SK-N-MC (cell line): Measurements from ENCODE around the gene DEPDC1B.
"Not testable (repeated sequence)": the region's sequence is repeated elsewhere in the genome, so short reads cannot be mapped to it uniquely, and the experiment has no call there.

ENCODE experiments used
- DNase-seq: peaks from one replicate; pipeline ENCODE4 v3.0.0-alpha.2; 2011; ENCODE audit warnings: low read depth, low spot score
- H3K27ac ChIP-seq: fragments of 200-600 bp; sonication (generic); 2 replicates; pipeline ENCODE4 v1.5.1; 2016; ENCODE audit warnings: mixed run types
- H3K36me3 ChIP-seq: fragments of 200-600 bp; sonication (generic); 2 replicates; pipeline ENCODE4 v1.6.1; 2017; ENCODE audit warnings: antibody characterized with exemption, low read length, mixed read lengths; ENCODE audit not compliant: insufficient read depth
- H3K4me3 ChIP-seq: fragments of 200-600 bp; sonication (generic); 2 replicates; pipeline ENCODE4 v1.5.1; 2016
- H3K9ac ChIP-seq: fragments of 200-600 bp; sonication (generic); 2 replicates; pipeline ENCODE4 v1.8.0; 2017; ENCODE audit warnings: mixed run types, mixed read lengths; ENCODE audit not compliant: insufficient read length
- H3K9me3 ChIP-seq: fragments of 200-600 bp; sonication (generic); 2 replicates; pipeline ENCODE4 v1.6.1; 2017; ENCODE audit warnings: low read depth, mild to moderate bottlenecking, antibody characterized with exemption, low read length, moderate library complexity, mixed read lengths
- EZH2 ChIP-seq: fragments of 200-600 bp; sonication (generic); IDR thresholded peaks from one replicate; pipeline ENCODE4 v1.6.1; 2017; ENCODE audit warnings: antibody characterized with exemption
- FOXP2 ChIP-seq: optimal IDR thresholded peaks from 2 replicates; pipeline ENCODE3; 2011; ENCODE audit warnings: mild to moderate bottlenecking, moderate library complexity; ENCODE audit not compliant: insufficient read depth; ENCODE audit errors: extremely low read length, control extremely low read depth
- POLR2AphosphoS5 ChIP-seq: IDR thresholded peaks from 2 replicates; pipeline ENCODE4 v1.6.1; 2012; ENCODE audit warnings: mild to moderate bottlenecking, low read depth, low read length, borderline replicate concordance

Gene DEPDC1B, protein sequence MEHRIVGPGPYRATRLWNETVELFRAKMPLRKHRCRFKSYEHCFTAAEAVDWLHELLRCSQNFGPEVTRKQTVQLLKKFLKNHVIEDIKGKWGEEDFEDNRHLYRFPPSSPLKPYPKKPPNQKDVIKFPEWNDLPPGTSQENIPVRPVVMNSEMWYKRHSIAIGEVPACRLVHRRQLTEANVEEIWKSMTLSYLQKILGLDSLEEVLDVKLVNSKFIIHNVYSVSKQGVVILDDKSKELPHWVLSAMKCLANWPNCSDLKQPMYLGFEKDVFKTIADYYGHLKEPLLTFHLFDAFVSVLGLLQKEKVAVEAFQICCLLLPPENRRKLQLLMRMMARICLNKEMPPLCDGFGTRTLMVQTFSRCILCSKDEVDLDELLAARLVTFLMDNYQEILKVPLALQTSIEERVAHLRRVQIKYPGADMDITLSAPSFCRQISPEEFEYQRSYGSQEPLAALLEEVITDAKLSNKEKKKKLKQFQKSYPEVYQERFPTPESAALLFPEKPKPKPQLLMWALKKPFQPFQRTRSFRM

DNA sequence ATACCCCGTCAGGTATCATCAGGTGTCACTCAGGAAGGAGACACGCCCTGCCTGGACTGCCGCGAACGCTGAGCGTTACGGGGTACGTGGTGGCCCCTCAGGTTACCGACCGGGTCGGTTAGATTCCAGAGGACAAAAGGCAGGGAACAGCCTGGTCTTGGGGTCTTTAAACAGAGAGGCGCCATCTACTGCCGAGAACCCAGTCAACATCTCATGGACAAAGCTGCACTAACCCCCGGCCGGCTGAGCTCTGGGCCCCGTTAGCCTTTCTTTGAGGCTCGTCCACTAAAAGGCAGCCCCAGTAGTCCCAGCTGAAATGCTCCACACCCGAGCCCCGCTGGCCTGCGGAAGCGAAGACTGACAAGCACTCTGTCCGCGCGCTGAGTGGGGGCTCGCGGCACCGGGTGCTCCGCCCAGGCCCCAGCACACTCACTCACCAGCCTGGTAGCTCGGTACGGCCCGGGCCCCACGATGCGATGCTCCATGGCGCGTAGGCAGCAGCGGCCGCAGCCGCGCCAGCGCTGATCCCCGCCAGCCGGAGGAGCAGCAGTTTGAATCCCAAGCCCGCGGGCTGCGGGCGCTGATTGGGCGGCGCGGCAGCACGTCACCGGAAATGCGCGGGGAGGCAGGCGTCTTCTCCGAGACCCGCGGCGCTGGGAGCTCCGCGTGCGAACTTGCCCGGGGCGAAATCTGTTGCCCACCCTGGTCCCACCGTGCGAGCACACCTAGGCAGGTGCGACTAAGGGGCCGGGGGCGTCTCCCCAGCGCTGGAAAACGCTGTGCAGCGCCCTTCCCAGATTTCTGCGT lies at the start of gene DEPDC1B:
Gene DEPDC1B, minus strand, starts transcription at position 558 of the 807 bp plus-strand sequence. Its CDS starts 73 bp downstream, at position 485.
- Histone ChIP-seq H3K36me3 (peaks cover 18% of the 10 kb centered on the region), H3K27ac (peak within 1 kb of the TSS; percentile 88), H3K4me3 (peak within 1 kb of the TSS; percentile 100), H3K9me3 (no peaks in the 10 kb centered on the region), H3K9ac (peak within 1 kb of the TSS; percentile 98)
- peak; percentile 45 for DNase-seq
- TF ChIP-seq EZH2 (no peak), FOXP2 (peak; percentile 89), POLR2AphosphoS5 (peak; percentile 95)

DNA sequence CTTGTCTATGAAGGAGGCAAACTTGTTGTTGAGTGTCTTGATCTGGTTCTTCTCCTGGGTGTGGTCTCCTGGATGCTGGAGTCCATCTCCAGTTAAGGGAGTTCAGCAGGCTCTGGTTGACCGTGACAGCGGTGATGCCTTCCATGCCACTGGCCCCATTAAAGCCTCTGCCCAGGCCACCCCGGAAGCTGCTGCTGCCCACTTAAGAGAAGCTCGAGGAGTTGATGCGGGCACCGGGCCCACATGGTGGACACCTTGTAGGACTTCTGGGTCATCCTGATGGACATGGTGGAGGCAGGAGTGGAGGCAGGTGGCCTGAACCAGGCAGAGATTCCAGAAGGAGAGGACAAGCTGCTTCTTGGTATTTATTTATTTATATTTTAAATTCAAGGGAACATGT lies 44.7 kb upstream of the DEPDC1B start:
- no peak for DNase-seq
- H3K27ac ChIP-seq, result no peak overlapping the region
- H3K4me3 ChIP-seq, result no peak overlapping the region
- TF ChIP-seq FOXP2, result no peak
- TF ChIP-seq EZH2, result no peak
- no peak for TF ChIP-seq POLR2AphosphoS5
- no peak overlapping the region for H3K9ac ChIP-seq
- no peaks in the 10 kb centered on the region for H3K36me3 ChIP-seq
- 0 out of 2 replicates have a peak, but pooled peaks cover 2% of the 10 kb centered on the region for H3K9me3 ChIP-seq

DNA sequence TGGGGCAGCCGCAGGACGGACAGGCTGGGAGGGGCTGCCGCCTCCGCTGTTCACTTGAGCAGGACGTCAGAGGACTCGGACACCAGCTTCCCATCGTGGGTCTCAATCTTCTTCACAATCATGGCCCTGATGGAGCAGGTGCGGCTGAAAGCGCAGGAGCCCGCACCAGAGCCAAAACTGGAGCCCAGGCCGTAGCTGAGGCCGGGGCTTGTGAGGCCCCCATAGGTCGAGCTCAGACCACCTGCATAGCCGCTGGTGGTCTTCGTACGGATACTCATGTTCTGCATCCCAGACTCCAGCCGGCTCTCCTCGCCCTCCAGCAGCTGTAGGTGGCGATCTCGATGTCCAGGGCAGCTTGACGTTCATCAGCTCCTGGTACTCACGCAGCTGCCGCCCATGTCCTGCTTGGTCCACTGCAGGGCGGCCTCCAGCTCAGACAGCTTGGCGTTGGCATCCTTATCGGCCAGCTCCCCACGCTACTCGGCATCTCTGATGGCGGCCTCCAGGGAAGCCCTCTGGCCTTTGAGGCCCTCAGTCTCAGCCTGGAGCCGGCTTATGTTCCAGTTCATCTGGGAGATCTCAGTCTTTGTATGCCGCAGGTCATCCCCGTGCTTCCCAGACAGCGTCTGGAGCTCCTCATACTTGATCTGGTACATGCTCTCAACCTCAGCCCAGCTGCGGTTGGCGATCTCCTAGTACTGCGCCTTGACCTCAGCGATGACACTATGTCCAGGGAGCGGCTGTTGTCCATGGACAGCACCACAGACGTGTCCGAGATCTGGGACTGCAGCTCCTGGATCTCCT lies 43.7 kb upstream of the DEPDC1B start:
- no peak for TF ChIP-seq EZH2
- no peak for TF ChIP-seq POLR2AphosphoS5
- no peak for TF ChIP-seq FOXP2
- Histone ChIP-seq H3K36me3 (no peaks in the 10 kb centered on the region), H3K4me3 (no peak overlapping the region), H3K9ac (no peak overlapping the region), H3K27ac (no peak overlapping the region), H3K9me3 (0 out of 2 replicates have a peak, but pooled peaks cover 2% of the 10 kb centered on the region)
- no peak for DNase-seq

DNA sequence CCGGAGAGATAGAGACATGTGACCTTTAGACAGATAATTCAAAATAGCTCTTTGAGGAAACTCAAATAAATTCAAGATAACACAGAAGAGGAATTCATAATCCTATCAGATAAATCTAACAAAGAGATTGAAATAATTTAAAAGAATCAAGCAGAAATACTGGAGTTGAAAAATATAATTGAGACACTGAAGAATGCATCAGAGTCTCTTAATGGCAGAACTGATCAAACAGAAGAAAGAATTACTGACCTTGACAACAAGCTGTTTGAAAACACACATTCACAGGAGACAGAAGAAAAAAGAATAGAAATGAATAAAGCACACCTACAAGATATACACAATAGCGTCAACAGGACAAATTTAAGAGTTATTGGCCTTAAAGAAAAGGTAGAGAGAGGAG lies 40.4 kb upstream of the DEPDC1B start:
- H3K9me3 ChIP-seq, result 0 out of 2 replicates have a peak, but pooled peaks cover 2% of the 10 kb centered on the region
- no peaks in the 10 kb centered on the region for H3K36me3 ChIP-seq
- H3K4me3 ChIP-seq, result no peak overlapping the region
- no peak overlapping the region for H3K27ac ChIP-seq
- TF ChIP-seq POLR2AphosphoS5 (no peak), EZH2 (no peak), FOXP2 (no peak)
- H3K9ac ChIP-seq, result no peak overlapping the region
- DNase-seq, result no peak

DNA sequence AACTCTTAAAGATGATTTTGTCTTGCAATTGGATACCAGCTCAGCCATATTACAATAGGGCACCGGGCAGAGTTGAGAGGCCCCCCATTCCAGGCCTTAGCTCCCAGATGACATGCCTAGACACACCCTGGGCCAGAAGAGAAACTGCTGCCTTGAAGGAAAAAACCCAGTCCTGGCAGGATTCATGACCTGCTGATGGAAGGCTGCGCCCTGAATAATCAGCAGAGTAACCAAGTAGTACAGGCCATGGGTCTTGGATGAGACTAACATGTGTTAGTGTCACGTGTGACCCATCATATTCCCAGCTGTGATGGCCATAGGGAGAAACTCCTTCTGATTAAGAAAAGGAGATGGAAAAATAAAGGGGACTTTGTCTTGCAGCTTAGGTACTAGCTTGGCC lies 39.0 kb upstream of the DEPDC1B start:
- TF ChIP-seq POLR2AphosphoS5 (no peak), FOXP2 (no peak), EZH2 (no peak)
- H3K36me3 ChIP-seq, result no peaks in the 10 kb centered on the region
- no peak overlapping the region for H3K4me3 ChIP-seq
- no peak overlapping the region for H3K9ac ChIP-seq
- DNase-seq, result no peak
- no peak overlapping the region for H3K27ac ChIP-seq
- 0 out of 2 replicates have a peak, but pooled peaks cover 2% of the 10 kb centered on the region for H3K9me3 ChIP-seq

DNA sequence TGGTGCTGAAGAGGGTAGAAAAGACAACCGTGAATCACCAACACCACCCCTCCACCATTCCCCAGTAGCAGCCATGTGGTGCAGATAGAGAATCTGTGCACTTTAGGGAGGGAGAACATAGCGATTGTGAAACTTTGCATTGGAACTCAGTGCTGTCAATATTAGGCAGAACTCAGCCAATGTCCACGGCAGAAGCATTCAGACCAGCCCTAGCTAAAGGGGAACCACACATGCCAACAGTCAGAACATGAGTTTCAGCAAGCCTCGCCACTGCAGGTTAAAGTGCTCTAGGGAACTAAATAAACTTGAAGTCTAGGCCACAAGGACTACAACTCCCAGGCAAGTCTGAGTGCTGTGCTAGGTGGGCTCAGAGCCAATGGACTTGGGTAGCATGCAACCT lies 38.5 kb upstream of the DEPDC1B start:
- TF ChIP-seq POLR2AphosphoS5, result no peak
- TF ChIP-seq EZH2, result no peak
- no peak for TF ChIP-seq FOXP2

DNA sequence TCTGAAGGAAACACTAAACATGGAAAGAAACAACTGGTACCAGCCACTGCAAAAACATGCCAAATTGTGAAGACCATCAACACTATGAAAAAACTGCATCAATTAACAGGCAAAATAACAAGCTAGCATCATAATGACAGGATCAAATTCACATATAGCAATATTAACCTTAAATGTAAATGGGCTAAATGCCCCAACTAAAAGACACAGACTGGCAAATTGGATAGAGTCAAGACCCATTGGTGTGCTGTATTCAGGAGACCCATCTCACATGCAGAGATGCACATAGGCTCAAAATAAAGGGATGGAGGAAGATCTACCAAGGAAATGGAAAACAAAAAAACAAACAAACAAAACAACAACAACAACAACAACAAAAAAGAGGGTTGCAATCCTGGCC lies 30.9 kb upstream of the DEPDC1B start:
- H3K27ac ChIP-seq, H3K9ac ChIP-seq, H3K4me3 ChIP-seq, H3K36me3 ChIP-seq, H3K9me3 ChIP-seq, DNase-seq: not testable (repeated sequence)

More for the DNA sequence above, 38.5 kb upstream of the DEPDC1B start:
- no peak overlapping the region for H3K9ac ChIP-seq
- H3K9me3 ChIP-seq, result 0 out of 2 replicates have a peak, but pooled peaks cover 2% of the 10 kb centered on the region
- DNase-seq, result no peak
- no peak overlapping the region for H3K27ac ChIP-seq
- H3K36me3 ChIP-seq, result no peaks in the 10 kb centered on the region
- H3K4me3 ChIP-seq, result no peak overlapping the region

DNA sequence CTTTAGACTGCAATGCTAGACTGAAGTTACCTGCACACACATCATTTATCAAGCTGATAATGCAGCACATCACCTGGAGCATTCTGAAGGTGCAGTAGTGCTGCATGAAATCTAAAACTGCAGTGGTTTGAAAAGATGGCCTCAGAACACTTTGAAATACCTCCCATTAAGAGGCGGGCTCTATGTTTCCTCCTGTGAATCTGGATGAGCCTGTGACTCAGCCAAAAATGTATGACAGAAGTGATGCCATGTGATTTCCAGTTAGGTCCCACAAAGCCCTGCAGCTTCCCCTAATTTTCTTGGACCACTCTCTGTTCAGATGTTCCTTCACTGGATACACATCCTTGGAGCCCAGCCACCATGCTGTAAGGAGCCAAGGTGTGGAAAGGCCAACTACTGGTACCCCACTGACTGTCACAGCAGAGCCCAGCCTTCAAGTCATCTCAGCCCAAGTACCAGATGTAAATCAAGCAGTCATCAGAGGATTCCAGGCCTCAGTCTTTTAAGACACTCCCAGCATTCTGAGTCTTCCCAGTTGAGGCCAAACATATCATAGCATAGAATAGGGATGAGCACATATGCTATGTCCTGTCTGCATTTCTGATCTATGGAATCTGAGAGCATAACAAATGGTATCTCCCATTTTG lies 27.2 kb upstream of the DEPDC1B start:
- Histone ChIP-seq H3K4me3 (no peak overlapping the region), H3K9me3 (no peaks in the 10 kb centered on the region), H3K36me3 (no peaks in the 10 kb centered on the region), H3K9ac (no peak overlapping the region), H3K27ac (no peak overlapping the region)
- no peak for DNase-seq
- no peak for TF ChIP-seq POLR2AphosphoS5
- TF ChIP-seq EZH2, result no peak
- TF ChIP-seq FOXP2, result no peak
